DND-41 (cell line): ENCODE measurements around the gene GPC6.

Experiments used
- ATAC-seq: fragments of 200-7000 bp; cut with Tn5 transposase; 3 replicates; pipeline ENCODE4 v1.9.1; 2021; ENCODE audit warnings: low read depth; ENCODE audit not compliant: insufficient read depth
- DNase-seq: peaks from one replicate; pipeline ENCODE4 v3.0.0-alpha.2; 2020
- H2AFZ ChIP-seq: 2 replicates; pipeline ENCODE4 v1.6.0; 2012; ENCODE audit warnings: low read depth, low read length
- H3K27ac ChIP-seq: 2 replicates; pipeline ENCODE4 v1.5.1; 2012; ENCODE audit warnings: low read length, inconsistent platforms
- H3K27me3 ChIP-seq: fragments of 200-600 bp; sonication (generic); 2 replicates; pipeline ENCODE4 v1.6.0; 2012; ENCODE audit warnings: low read length, mild to moderate bottlenecking, inconsistent platforms; ENCODE audit not compliant: insufficient read depth, poor library complexity
- H3K36me3 ChIP-seq: 2 replicates; pipeline ENCODE4 v1.5.1; 2012; ENCODE audit warnings: low read length, inconsistent platforms; ENCODE audit not compliant: insufficient read depth
- H3K4me1 ChIP-seq: 2 replicates; pipeline ENCODE4 v1.5.1; 2012; ENCODE audit warnings: mild to moderate bottlenecking, low read length; ENCODE audit not compliant: insufficient read depth
- H3K4me2 ChIP-seq: 2 replicates; pipeline ENCODE4 v1.6.0; 2012; ENCODE audit warnings: mild to moderate bottlenecking, moderate library complexity, low read length, inconsistent platforms; ENCODE audit not compliant: insufficient read depth
- H3K4me3 ChIP-seq, 2 experiments: fragments of 200-600 bp in 1 of 2; shearing (Covaris generic) in 1 of 2; 2 replicates each; pipeline ENCODE4 v1.5.1; 2012 to 2016; ENCODE audit warnings: inconsistent platforms in 2 of 2, low read length in 2 of 2, mild to moderate bottlenecking in 2 of 2, low read depth in 1 of 2, moderate library complexity in 1 of 2
- H3K79me2 ChIP-seq: 2 replicates; pipeline ENCODE4 v1.6.0; 2012; ENCODE audit warnings: low read length, inconsistent platforms; ENCODE audit not compliant: insufficient read depth
- H3K9ac ChIP-seq: 2 replicates; pipeline ENCODE4 v1.6.0; 2012; ENCODE audit warnings: low read depth, mild to moderate bottlenecking, inconsistent platforms, low read length, moderate library complexity
- H3K9me3 ChIP-seq: 2 replicates; pipeline ENCODE4 v1.5.1; 2012; ENCODE audit warnings: low read length, moderate library complexity, mild to moderate bottlenecking, inconsistent platforms; ENCODE audit not compliant: insufficient read depth, severe bottlenecking
- H4K20me1 ChIP-seq: 2 replicates; pipeline ENCODE4 v1.6.0; 2012; ENCODE audit warnings: low read length; ENCODE audit not compliant: insufficient read depth
- EZH2 ChIP-seq: IDR thresholded peaks from 3 replicates; pipeline ENCODE4 v1.6.1; 2012; ENCODE audit warnings: borderline replicate concordance, low read depth, mild to moderate bottlenecking, moderate library complexity, low read length, inconsistent platforms; ENCODE audit not compliant: severe bottlenecking
- TF ChIP-seq, protein P1 (sequence below): IDR thresholded peaks from 2 replicates; pipeline ENCODE4 v1.5.1; 2012; ENCODE audit warnings: borderline replicate concordance, low read length, moderate library complexity, mild to moderate bottlenecking; ENCODE audit not compliant: poor library complexity, severe bottlenecking; ENCODE audit errors: extremely low read depth

Gene GPC6

GRCh38 chr13:93982179-93982918, 755.7 kb downstream of the GPC6 start:
- H4K20me1 ChIP-seq, result no peaks in the 10 kb centered on the region
- H3K4me2 ChIP-seq, result no peak overlapping the region
- H3K79me2 ChIP-seq, result no peaks in the 10 kb centered on the region
- no peaks in the 10 kb centered on the region for H3K36me3 ChIP-seq
- ATAC-seq (no peak), DNase-seq (no peak)
- no peaks in the 10 kb centered on the region for H3K4me1 ChIP-seq
- H3K4me3 ChIP-seq, result no peak overlapping the region
- no peaks in the 10 kb centered on the region for H3K9me3 ChIP-seq
- no peak overlapping the region for H3K9ac ChIP-seq
- TF ChIP-seq, protein P1, sequence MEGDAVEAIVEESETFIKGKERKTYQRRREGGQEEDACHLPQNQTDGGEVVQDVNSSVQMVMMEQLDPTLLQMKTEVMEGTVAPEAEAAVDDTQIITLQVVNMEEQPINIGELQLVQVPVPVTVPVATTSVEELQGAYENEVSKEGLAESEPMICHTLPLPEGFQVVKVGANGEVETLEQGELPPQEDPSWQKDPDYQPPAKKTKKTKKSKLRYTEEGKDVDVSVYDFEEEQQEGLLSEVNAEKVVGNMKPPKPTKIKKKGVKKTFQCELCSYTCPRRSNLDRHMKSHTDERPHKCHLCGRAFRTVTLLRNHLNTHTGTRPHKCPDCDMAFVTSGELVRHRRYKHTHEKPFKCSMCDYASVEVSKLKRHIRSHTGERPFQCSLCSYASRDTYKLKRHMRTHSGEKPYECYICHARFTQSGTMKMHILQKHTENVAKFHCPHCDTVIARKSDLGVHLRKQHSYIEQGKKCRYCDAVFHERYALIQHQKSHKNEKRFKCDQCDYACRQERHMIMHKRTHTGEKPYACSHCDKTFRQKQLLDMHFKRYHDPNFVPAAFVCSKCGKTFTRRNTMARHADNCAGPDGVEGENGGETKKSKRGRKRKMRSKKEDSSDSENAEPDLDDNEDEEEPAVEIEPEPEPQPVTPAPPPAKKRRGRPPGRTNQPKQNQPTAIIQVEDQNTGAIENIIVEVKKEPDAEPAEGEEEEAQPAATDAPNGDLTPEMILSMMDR, result no peak
- no peak for TF ChIP-seq EZH2
- H3K27ac ChIP-seq, result no peak overlapping the region
- H3K27me3 ChIP-seq, result no peaks in the 10 kb centered on the region
- no peak overlapping the region for H2AFZ ChIP-seq

DNA sequence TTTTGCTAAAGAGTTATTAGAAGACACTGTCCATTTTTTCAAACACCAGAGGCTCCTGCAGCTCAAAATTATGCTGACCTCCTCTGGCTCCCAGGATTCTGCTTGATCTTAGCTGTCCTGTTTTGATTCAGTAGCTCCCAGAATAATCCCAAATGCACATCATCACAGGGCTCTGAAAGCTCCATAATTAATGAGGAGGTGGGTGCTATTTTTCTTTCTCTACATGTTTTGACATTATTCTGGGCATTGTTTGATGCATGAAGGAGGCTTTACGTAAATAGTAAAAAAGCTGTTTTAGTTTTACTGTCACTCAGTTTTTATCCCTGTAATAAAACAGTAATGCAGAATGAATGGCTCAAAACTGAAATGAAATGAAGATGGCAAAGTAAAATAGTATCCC, 757.4 kb downstream of the GPC6 start:
- no peak overlapping the region for H3K4me2 ChIP-seq
- H3K27ac ChIP-seq, result no peak overlapping the region
- no peaks in the 10 kb centered on the region for H3K79me2 ChIP-seq
- no peaks in the 10 kb centered on the region for H3K36me3 ChIP-seq
- DNase-seq (no peak), ATAC-seq (no peak)
- TF ChIP-seq, protein P1, result no peak
- no peak for TF ChIP-seq EZH2
- no peaks in the 10 kb centered on the region for H3K4me1 ChIP-seq
- H3K27me3 ChIP-seq, result no peaks in the 10 kb centered on the region
- H3K4me3 ChIP-seq, result no peak overlapping the region
- no peaks in the 10 kb centered on the region for H4K20me1 ChIP-seq
- no peak overlapping the region for H2AFZ ChIP-seq
- no peaks in the 10 kb centered on the region for H3K9me3 ChIP-seq
- no peak overlapping the region for H3K9ac ChIP-seq

DNA sequence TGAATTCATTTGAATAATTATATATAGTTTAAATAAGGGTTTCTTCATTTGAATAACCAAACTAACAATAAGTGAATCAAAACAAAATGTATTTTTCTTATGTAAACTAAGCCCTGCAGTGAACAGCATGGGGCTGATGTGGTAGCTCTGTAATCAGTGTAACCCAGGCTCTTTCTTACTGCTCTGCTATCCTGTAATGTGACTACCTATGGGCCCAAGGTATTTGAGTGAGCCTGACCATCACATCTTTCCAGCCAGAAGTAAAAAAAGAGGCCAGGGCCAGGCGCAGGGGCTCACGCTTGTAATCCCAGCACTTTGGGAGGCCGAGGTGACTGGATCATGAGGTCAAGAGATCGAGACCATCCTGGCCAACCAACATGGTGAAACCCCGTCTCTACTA, 758.3 kb downstream of the GPC6 start:
- Histone ChIP-seq H3K4me1 (no peaks in the 10 kb centered on the region), H3K27me3 (no peaks in the 10 kb centered on the region), H3K4me3 (no peak overlapping the region), H3K36me3 (no peaks in the 10 kb centered on the region), H3K79me2 (no peaks in the 10 kb centered on the region), H3K9ac (no peak overlapping the region), H3K9me3 (no peaks in the 10 kb centered on the region), H3K27ac (no peak overlapping the region), H2AFZ (no peak overlapping the region), H3K4me2 (no peak overlapping the region), H4K20me1 (no peaks in the 10 kb centered on the region)
- DNase-seq, result no peak
- no peak for ATAC-seq
- no peak for TF ChIP-seq EZH2
- TF ChIP-seq, protein P1, result no peak

DNA sequence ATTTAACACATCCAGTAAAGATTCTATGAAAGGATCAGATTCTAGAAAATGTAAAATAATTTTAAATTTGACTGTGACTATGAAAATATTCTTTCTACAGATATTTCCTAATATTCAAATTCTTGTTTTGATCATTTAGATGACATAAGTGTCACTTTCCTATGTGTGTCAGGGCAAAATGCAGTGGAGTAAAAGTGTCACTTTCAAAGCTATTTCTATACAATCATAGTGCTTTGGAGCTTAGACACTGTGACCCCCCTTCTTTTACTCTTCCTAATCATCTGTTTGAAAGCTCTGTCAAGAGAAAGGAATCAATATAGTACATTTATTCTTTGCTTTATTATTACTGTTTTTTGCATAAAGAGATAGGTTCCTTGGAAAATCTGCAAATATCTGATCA, 760.9 kb downstream of the GPC6 start:
- no peak overlapping the region for H3K4me2 ChIP-seq
- no peak overlapping the region for H2AFZ ChIP-seq
- H3K79me2 ChIP-seq, result no peaks in the 10 kb centered on the region
- H3K36me3 ChIP-seq, result no peaks in the 10 kb centered on the region
- H4K20me1 ChIP-seq, result no peaks in the 10 kb centered on the region
- ATAC-seq, result no peak
- no peak overlapping the region for H3K9ac ChIP-seq
- no peak overlapping the region for H3K4me3 ChIP-seq
- TF ChIP-seq, protein P1, result no peak
- TF ChIP-seq EZH2, result no peak
- no peak for DNase-seq
- no peaks in the 10 kb centered on the region for H3K4me1 ChIP-seq
- no peaks in the 10 kb centered on the region for H3K9me3 ChIP-seq
- H3K27me3 ChIP-seq, result no peaks in the 10 kb centered on the region
- H3K27ac ChIP-seq, result no peak overlapping the region
